ENCODE data around the gene PDE8B. TPM values are rescaled to one million over a fixed set of nuclear protein-coding genes. Genes with fewer than 3 reads are reported as not detected.
A peak's percentile ranks its signal among the peaks of the same experiment; 100 is the strongest.

Gene PDE8B
- total RNA-seq, 2 experiments from 2014 or later: 0.14 TPM; not detected in 1

- CTCF ChIA-PET: no interaction called here
- intact Hi-C loops (cut with micrococcal nuclease): no loop called here
- Mint-ChIP-seq H3K4me3 (no peak overlapping the region), H3K27me3 (ENCODE audit: low read depth) (peaks cover 20% of the 10 kb centered on the region), H3K36me3 (ENCODE audit: low read depth) (no peaks in the 10 kb centered on the region), H3K9me3 (no peaks in the 10 kb centered on the region), H3K4me1 (ENCODE audit: low read depth) (peaks cover 3% of the 10 kb centered on the region), H3K27ac (no peak overlapping the region)
- no peak for DNase-seq
Measured at GRCh38 chr5:77176429-77176828, 34.1 kb upstream of the PDE8B start.

- CTCF ChIA-PET: no interaction called here
- Mint-ChIP-seq H3K27me3 (ENCODE audit: low read depth) (peaks cover 30% of the 10 kb centered on the region), H3K9me3 (no peaks in the 10 kb centered on the region), H3K36me3 (ENCODE audit: low read depth) (no peaks in the 10 kb centered on the region), H3K4me1 (ENCODE audit: low read depth) (peaks cover 7% of the 10 kb centered on the region), H3K4me3 (no peak overlapping the region), H3K27ac (no peak overlapping the region)
- DNase-seq: no peak
- intact Hi-C loops (cut with micrococcal nuclease): no loop called here
Measured at GRCh38 chr5:77177576-77177975, 32.9 kb upstream of the PDE8B start.

DNA sequence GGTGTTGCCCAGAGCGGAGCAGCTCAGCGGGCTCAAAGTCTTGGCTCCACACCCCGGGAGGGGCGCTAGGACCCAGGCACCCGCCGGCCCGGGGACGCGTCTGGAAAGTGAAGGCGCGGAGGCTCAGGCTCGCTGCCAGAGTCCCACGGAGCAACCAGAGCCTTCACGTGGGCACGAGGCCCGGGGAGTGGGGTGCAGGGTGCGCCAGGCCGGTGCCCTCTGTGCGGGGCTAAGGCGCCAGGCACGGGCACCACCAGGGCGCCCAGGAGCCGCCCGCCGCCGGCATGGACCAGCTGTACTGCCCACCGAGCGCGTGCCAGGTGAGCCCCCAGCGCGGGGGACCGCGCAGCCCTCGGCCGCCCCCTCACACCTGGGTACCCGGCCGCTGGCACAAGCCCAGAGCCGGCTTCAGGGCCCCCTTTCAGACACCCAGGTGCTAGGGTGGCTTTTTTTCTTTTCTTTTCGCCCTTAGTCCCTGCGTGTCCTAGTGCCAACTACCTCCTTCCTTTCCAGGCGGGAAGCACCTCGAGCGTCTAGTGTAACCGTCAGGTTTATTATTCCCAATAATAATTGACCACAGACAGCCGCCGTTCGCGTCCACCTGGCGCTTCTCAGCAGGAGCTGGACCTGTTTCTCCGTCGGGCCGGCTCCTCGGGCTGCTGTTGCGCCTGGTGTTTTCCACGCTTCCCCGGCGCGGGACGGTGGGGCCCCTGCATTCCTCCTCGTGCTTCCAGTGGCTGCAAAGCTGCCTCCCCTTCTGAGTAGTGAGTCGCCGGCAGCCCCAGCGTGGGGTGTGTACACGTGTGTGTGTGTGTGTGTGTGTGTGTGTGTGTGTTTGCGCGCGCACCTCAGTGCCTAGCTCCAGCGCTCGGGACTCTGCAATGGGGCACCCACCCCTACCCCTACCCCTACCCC lies 30.1 kb upstream of the PDE8B start:
- Mint-ChIP-seq H3K27ac (no peak overlapping the region), H3K4me3 (peak overlapping the region; percentile 51), H3K4me1 (ENCODE audit: low read depth) (peaks cover 7% of the 10 kb centered on the region), H3K27me3 (ENCODE audit: low read depth) (peaks cover 40% of the 10 kb centered on the region), H3K9me3 (no peaks in the 10 kb centered on the region), H3K36me3 (ENCODE audit: low read depth) (no peaks in the 10 kb centered on the region)
- DNase-seq: peak; percentile 12
- intact Hi-C loops (cut with micrococcal nuclease): no loop called here
- CTCF ChIA-PET: no interaction called here

DNA sequence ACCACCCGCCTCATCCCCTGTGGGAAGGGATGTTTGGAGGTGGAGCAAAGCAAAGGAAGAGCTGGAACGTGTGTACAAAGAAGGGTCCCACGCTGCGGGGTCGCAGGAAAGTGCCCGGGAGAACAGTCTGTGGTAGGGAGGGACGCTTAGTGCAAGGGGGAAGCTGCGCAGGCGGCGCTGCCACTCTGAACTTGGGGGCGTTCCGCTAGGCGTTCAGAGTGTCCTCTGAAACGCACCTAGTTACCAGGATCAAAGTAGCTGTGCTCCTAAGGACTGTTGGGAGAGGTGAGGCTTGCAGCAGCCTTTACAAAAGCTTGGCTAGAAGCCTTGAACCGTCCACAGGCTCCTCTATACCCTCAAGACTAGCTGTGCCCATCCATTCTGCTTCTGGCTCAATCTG lies 29.3 kb upstream of the PDE8B start:
- Mint-ChIP-seq H3K27me3 (ENCODE audit: low read depth) (peaks cover 40% of the 10 kb centered on the region), H3K4me1 (ENCODE audit: low read depth) (peaks cover 7% of the 10 kb centered on the region), H3K27ac (no peak overlapping the region), H3K4me3 (no peak overlapping the region), H3K9me3 (no peaks in the 10 kb centered on the region), H3K36me3 (ENCODE audit: low read depth) (no peaks in the 10 kb centered on the region)
- CTCF ChIA-PET: no interaction called here
- intact Hi-C loops (cut with micrococcal nuclease): no loop called here
- DNase-seq: no peak

DNA sequence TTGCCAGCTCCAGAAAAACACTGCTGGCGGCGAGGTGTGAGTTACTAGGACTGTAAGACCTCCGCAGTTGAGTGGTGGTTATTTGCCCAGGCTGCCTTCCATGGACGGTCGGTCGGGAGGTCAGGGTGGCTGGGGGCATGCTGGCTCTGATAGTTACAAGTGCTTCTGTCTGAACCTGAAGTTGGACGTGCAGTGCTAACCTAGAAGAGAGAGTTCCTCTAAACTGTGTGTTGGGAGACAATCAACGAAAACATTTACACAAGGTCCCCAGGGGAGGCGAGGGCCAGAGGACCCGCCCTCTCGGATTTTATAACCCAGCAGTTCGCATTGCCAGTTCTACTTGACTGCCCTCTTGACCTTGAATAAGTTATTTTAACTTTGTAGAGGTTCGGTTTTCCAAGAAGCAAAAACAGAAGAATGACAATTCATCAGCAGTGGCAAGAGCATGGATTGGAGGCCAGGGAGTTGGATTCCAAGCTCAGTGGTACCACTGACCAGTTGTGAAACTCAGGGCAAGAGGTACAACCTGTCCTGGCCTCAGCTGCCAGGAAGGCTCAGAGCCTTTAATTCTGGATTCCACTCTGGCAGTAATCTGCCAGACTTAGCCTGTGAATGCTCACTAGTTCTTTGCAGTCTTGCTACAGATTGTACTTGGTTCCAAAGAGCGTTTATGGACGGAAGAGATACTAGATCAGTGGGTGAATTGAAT lies 28.7 kb upstream of the PDE8B start:
- Mint-ChIP-seq H3K36me3 (ENCODE audit: low read depth) (no peaks in the 10 kb centered on the region), H3K27me3 (ENCODE audit: low read depth) (peaks cover 40% of the 10 kb centered on the region)

DNA sequence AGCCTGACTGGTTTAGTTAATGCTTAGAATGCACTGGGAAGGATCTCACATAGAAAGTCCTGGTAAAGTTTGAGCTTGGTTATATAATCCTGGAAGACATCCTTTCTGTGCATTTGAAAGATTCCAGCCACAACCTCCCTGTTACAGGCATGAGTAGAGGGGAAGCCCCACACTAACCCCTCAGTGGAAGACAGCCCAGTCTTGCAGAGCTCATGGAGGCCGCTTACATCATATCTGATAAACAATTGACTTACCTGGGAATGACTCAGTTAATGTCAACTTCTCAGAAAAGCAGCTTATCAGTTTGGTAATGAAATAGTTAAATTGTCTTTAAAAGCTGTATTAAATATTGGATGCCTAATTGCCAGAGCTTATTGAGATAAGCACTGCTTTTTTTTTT lies 28.1 kb upstream of the PDE8B start:
- Mint-ChIP-seq H3K9me3 (no peaks in the 10 kb centered on the region), H3K27me3 (ENCODE audit: low read depth) (peaks cover 40% of the 10 kb centered on the region), H3K4me1 (ENCODE audit: low read depth) (peaks cover 7% of the 10 kb centered on the region), H3K36me3 (ENCODE audit: low read depth) (no peaks in the 10 kb centered on the region), H3K27ac (no peak overlapping the region), H3K4me3 (no peak overlapping the region)
- DNase-seq: no peak
- CTCF ChIA-PET: interaction anchor here (0.6 to 0.9 kb wide), 2 partner anchors 70 to 104 kb away, joined by 3 read pairs; no protein-coding TSS in a partner anchor
- intact Hi-C loops (cut with micrococcal nuclease): no loop called here

More for the DNA sequence above, 28.7 kb upstream of the PDE8B start:
- Mint-ChIP-seq H3K27ac (no peak overlapping the region), H3K4me3 (no peak overlapping the region), H3K4me1 (ENCODE audit: low read depth) (peaks cover 7% of the 10 kb centered on the region), H3K9me3 (no peaks in the 10 kb centered on the region)
- CTCF ChIA-PET: interaction anchor here (0.6 kb wide), 1 partner anchor 71 kb away, joined by 3 read pairs; no protein-coding TSS in a partner anchor
- intact Hi-C loops (cut with micrococcal nuclease): no loop called here
- no peak for DNase-seq

- CTCF ChIA-PET: no interaction called here
- intact Hi-C loops (cut with micrococcal nuclease): no loop called here
- Mint-ChIP-seq H3K36me3 (ENCODE audit: low read depth) (no peaks in the 10 kb centered on the region), H3K4me1 (ENCODE audit: low read depth) (peaks cover 4% of the 10 kb centered on the region), H3K27ac (no peak overlapping the region), H3K9me3 (no peaks in the 10 kb centered on the region), H3K4me3 (no peak overlapping the region), H3K27me3 (ENCODE audit: low read depth) (peaks cover 20% of the 10 kb centered on the region)
- no peak for DNase-seq
Measured at GRCh38 chr5:77186652-77187370, 23.7 kb upstream of the PDE8B start.

- no peaks in the 10 kb centered on the region for H3K36me3 Mint-ChIP-seq (ENCODE audit: low read depth)
- DNase-seq: no peak
- H3K4me3 Mint-ChIP-seq: no peak overlapping the region
Measured at GRCh38 chr5:77189421-77189820, 21.1 kb upstream of the PDE8B start.

GRCh38 chr5:77192441-77193050 lies 17.9 kb upstream of the PDE8B start:
- Mint-ChIP-seq H3K27ac (no peak overlapping the region), H3K27me3 (ENCODE audit: low read depth) (peaks cover 8% of the 10 kb centered on the region), H3K4me3 (no peak overlapping the region)

More at GRCh38 chr5:77189421-77189820, 21.1 kb upstream of the PDE8B start:
- intact Hi-C loops (cut with micrococcal nuclease): no loop called here
- H3K27me3 Mint-ChIP-seq (ENCODE audit: low read depth): peaks cover 4% of the 10 kb centered on the region
- H3K27ac Mint-ChIP-seq: no peak overlapping the region
- no peaks in the 10 kb centered on the region for H3K4me1 Mint-ChIP-seq (ENCODE audit: low read depth)
- H3K9me3 Mint-ChIP-seq: no peaks in the 10 kb centered on the region
- CTCF ChIA-PET: no interaction called here

DNA sequence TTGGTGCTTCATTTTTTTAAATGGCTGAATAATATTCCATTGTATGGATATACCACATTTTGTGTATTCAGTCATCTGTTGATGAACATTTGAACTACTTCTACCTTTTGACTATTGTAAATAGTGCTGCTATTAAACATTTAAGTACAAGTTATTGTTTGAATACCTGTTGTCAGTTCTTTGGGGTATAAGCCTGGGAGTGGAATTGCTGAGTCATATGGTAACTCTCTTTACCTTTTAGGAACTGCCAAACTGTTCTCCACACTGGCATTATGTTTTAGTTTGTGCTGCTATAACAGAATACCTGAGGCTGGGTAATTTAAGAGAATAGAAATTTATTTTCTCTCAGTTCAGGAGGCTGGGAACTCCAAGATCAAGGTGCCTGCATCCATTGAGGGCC lies 15.7 kb upstream of the PDE8B start:
- CTCF ChIA-PET: no interaction called here
- intact Hi-C loops (cut with micrococcal nuclease): no loop called here
- Mint-ChIP-seq H3K9me3 (peaks cover 17% of the 10 kb centered on the region), H3K27ac (no peak overlapping the region), H3K27me3 (ENCODE audit: low read depth) (peaks cover 3% of the 10 kb centered on the region), H3K36me3 (ENCODE audit: low read depth) (peaks cover 2% of the 10 kb centered on the region), H3K4me3 (no peak overlapping the region), H3K4me1 (ENCODE audit: low read depth) (no peaks in the 10 kb centered on the region)
- DNase-seq: no peak

More at GRCh38 chr5:77192441-77193050, 17.9 kb upstream of the PDE8B start:
- CTCF ChIA-PET: no interaction called here
- peaks cover 5% of the 10 kb centered on the region for H3K9me3 Mint-ChIP-seq
- no peaks in the 10 kb centered on the region for H3K4me1 Mint-ChIP-seq (ENCODE audit: low read depth)
- intact Hi-C loops (cut with micrococcal nuclease): no loop called here
- H3K36me3 Mint-ChIP-seq (ENCODE audit: low read depth): peaks cover 2% of the 10 kb centered on the region
- no peak for DNase-seq

DNA sequence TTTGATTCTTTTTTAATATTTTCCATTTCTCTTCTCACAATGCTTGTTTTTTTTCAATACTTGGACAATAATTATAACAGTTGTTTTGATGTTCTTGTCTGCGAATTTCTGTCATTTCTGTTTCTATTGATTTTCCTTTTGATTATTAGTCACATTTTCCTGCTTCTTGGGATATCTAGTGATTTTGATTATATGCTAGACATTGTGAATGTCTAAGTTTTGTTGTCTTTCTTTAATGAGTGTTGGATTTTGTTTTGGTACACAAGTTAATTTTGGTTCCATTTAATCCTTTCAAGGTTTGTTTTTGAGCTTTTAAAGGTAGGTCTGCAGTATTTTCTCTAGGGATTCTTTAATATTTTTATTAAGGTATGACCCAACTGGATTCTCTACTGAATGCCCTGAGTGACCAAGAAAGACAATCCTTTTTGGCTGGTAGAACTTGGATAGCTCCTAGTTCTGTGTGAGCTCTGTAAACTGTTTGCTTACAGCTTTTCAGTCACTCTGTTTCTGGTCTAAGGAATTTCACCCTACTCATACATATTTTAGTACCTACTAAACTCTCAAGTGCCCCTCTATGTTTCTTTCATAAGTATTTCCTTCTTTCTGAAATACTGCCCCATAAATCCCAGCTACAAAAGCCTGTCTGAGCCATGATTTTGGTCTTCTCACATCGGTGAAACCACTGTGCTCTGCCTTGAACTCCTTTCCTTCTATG lies 12.5 kb upstream of the PDE8B start:
- no peak for DNase-seq
- Mint-ChIP-seq H3K36me3 (ENCODE audit: low read depth) (peaks cover 2% of the 10 kb centered on the region), H3K27me3 (ENCODE audit: low read depth) (peaks cover 3% of the 10 kb centered on the region), H3K27ac (no peak overlapping the region), H3K4me3 (no peak overlapping the region), H3K9me3 (peaks cover 17% of the 10 kb centered on the region), H3K4me1 (ENCODE audit: low read depth) (peaks cover 2% of the 10 kb centered on the region)
- CTCF ChIA-PET: interaction anchor here (0.6 to 0.7 kb wide), 2 partner anchors 36 to 226 kb away, joined by 3 to 6 read pairs; no protein-coding TSS in a partner anchor
- intact Hi-C loops (cut with micrococcal nuclease): no loop called here

Measured in activated naive CD4-positive, alpha-beta T cell treated with anti-CD3 and anti-CD28 coated beads for 36 hours (primary cell).